Hematopoietic multipotent progenitor cell treated with erythropoietin and hydrocortisone succinate and interleukin-3 and kit ligand, for 17 days (in vitro differentiated cells): ENCODE measurements around the gene LRRC28.

ENCODE experiments used
- DNase-seq: peaks from one replicate; pipeline ENCODE4 v3.0.0-alpha.2; 2015; ENCODE audit warnings: low spot score

Gene LRRC28

DNA sequence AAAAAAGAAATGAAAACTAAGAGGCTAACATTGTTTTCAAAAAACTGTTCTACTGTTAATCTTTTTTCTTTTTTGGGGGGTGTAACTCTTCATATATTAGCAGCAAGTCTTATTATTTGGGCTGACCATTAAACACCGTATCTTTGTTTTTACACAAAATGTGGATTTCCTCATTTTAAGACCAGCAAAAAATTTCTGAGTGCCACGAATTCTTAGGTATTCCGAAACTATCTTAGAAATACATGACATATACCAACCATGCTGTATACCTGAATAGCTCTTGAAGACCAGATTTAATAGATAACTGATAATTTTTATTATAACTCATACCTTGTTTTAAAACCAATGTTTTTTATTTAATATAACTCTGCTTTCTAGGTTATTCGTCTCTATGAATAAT lies 1.3 kb upstream of the LRRC28 start:
- no peak for DNase-seq

DNA sequence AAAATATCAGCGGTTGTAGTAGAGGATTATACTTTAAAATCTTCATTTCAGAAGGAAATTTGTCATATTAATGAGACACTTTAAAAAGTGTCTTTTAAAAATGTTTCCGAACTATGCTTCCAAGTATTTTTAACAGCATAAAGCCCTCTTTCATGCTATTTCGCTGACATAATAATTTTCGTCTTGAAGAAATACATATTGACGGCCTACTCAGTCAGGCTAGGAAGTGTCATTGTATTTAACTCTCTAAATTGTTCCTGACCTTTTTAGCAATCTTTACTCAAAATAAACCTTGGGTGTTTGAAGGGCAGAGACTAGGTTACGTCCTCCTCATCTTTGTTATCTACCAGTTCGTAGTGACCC lies 806 bp upstream of the LRRC28 start:
- DNase-seq, result no peak

- no peak for DNase-seq
Measured at GRCh38 chr15:99252326-99252725, 1.0 kb downstream of the LRRC28 start.

GRCh38 chr15:99253381-99254090 lies 2.3 kb downstream of the LRRC28 start:
- no peak for DNase-seq

DNA sequence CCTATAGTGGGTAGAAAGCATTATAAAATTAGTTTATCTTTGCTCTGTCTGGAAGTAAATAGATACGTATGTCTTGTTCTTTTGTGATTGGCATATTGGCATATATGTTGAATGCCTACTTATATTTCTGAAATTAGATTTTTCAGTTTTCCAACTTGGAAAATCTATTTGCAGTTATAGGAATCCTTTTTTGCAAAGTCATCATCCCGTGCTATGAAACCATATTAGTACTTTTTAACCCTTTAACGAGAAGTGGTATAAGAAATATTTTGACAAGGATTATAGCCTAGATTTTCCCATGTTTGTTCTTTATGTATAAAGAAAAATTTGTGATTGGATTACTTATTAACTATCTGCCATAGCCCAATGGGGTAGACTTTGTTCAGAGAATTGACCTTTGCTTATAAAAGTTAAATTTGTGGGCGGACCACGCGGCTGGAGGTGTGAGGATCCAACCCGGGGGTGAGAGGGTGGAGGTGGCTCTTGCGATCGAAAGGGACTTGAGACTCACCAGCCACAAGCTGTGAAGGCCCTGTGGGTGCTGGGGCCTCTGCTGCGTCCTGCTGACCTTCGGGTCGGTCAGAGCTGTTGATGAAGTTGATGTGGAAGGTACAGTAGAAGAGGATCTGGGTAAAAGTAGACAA lies 5.9 kb downstream of the LRRC28 start:
- DNase-seq, result no peak

GRCh38 chr15:99264125-99264524 lies 12.8 kb downstream of the LRRC28 start:
- DNase-seq, result no peak

DNA sequence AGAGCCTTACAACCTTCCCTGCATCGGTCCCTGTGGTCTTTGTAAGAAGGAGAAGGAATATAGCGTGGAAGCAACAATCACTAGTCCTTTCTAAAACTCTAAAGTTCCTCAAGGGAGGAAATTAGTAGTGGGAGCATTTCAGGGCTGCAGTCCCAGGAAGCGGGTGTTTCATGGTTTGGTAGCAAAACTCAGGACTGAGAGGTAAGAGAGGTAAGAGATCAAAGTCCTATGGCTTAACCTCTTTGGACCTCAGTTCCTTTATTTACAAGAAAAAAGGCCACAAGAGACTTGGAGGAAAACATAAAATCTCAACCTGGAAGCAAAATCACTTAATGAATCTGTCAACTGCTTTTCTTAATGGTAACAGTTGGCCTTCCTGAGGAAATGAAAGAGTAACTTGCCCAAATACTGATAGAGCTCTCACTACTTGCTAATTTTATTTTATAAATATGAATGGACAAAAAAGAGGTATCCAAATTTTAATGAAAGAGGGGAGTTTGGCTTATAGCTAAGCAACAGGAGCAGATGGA lies 14.3 kb downstream of the LRRC28 start:
- no peak for DNase-seq

DNA sequence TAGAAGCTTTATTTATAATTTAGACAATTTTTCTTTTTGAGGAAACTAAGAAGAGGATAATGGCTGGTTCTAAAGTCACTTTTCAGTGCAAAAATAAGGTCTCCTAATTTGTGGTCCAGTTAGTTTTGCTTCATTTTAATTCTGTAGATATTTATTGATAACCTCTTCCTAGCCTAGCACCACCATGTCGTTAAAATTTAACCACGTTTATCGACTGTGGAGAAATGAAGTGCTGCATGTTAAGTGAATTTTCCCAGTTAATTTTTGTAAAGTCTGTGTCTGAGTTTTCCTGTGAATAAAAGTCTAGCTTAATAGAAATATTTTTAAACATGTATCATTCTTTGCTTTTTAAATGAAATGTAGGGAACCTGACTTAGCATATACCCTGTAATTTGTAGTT lies 16.7 kb downstream of the LRRC28 start:
- no peak for DNase-seq

- DNase-seq, result no peak
Measured at GRCh38 chr15:99268431-99268830, 17.1 kb downstream of the LRRC28 start.

DNA sequence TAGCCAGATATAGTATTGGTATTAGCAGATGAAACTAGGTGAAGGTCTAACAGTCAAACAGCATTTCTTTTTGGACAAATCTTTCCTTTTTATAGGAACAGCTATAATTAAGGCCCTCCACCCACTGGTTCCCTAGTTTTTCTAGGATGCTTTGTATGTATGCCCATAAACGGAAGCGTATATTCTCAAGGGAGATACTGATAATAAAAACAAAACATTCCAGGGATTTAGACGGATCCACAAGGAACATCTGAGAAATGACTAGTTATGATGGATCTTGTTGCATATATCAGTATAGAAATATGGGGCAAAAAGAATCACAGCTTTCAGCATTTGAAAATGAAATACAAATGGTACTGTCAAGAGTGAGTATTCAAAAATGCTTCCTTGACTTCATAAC lies 22.5 kb downstream of the LRRC28 start:
- DNase-seq, result no peak

- no peak for DNase-seq
Measured at GRCh38 chr15:99275061-99275460, 23.8 kb downstream of the LRRC28 start.

GRCh38 chr15:99275525-99276128 lies 24.3 kb downstream of the LRRC28 start:
- no peak for DNase-seq

DNA sequence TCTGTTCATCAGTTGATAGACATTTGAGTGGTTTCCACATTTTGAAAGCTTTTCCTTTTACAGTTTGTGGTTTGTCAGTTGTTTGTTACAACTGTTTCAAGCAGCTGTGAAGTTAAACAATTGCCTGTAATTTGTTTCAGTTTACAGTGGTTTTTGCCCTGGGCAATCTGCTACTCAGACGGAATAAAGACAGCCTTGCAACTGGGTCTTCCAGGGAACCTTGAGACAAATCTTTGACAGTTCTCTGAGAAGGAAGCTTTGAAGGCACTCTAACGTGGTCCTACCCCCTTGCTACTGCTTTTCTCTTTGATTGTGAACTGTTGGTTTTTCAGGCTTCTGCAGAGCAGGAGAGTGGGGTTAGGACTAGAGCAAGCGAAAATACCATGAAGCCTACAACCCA lies 28.0 kb downstream of the LRRC28 start:
- DNase-seq, result no peak

DNA sequence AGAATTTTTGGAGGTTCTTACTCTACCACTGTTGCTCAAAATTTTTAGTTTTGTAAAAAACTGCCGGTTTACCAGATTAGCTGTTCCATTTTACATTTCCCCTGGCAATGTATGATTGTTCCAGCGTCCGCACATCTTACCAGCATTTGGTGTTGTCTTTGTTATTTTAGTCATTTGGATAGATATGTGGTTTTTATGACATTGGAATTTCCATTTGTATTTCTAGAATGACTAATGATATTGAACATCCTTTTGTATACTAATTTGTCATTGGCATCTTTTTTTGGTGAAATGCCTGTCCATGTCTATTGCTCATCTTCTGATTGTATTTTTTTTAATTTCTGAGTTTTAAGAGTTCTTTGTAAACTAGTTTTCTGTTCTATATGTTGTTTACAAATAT lies 28.5 kb downstream of the LRRC28 start:
- DNase-seq, result no peak

DNA sequence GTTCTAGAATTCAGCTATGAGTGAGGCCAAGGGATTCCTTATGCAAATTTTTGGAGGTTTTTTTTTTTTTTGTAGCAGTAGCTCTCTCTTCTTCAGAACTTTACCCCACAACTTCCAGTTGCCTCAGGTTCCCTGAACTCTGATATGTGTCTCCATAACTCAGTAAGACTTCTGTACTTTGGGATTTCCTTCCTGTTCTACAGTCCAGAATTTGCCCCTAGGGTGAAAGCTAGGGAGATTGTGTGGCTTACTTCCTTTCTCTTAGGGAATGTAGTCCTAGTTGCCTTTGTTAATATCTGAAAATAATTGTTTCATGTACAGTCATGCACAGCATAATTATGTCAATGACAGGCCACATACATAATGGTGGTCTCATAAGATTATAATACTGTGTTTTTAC lies 30.8 kb downstream of the LRRC28 start:
- DNase-seq, result no peak

- no peak for DNase-seq
Measured at GRCh38 chr15:99282586-99282985, 31.3 kb downstream of the LRRC28 start.

- no peak for DNase-seq
Measured at GRCh38 chr15:99283717-99284116, 32.4 kb downstream of the LRRC28 start.

- no peak for DNase-seq
Measured at GRCh38 chr15:99291643-99292042, 40.4 kb downstream of the LRRC28 start.

- no peak for DNase-seq
Measured at GRCh38 chr15:99295840-99296239, 44.6 kb downstream of the LRRC28 start.

DNA sequence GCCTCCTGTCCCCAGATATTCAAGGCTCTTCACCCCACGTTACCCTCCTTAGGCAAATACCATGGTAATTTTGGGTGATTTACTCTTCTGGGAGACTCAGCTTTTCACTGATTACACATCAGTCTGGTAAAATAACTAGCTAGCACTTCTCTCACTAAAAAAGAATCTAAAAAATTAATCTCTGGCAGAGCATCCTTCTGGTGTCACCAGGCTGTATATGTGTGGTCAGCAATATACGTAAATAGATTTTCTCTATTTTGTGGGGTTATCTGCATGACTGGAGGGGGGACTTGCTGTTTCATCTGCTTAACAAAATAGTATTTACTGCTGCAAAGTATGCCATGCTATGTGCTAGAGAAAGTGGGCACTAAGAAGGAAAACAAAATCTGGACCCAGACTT lies 45.1 kb downstream of the LRRC28 start:
- no peak for DNase-seq

DNA sequence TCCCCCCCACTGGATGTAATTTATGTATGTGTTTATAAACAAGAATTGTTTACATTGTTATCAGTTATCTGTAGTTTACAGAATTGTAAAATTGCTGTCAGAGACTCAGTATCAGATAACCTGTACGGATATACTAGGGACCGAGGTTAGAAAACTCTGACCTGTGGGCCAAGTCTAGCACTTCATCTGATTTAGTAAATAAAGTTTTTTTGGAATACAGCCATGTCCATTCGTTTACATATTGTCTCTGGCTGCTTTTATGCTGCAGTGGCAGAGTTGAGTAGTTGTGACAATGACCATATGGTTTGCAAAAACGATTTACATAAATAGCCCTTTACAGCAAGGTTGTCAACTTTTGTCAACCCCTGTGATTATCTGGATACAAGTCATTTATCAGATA lies 52.6 kb downstream of the LRRC28 start:
- no peak for DNase-seq

DNA sequence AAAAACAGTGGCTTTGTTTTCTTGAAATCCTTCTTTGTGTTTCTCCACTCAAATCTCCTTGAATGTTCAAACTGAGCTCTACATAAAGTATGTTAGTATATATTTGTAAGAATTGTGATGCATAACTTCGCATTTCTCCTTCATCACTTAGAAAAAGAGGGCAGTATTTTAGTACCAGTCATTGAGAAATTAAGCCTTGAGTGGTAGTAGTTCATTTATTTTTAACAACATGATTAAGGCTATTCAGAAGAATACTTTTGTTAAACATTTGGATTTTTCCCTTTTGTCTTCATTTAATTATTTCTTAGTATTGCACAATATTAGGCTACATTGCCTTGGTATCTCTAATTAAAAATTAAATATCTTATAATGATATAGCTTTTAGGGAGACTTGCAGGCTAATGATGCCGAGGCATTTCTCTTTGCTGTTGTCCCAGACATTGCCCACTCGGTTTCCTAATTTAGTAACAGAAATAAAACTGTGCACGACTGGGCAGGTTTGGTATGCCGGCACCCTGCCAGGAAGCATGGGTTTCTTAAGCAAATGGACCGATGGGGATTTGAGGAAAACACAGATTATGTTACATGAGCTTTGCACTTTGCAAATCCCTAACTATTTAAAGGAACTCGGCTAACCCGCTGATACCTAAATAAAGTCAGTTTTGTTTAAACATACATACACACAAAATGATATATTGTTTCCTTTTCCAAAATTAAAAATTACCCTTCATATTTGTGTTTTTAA lies 54.7 kb downstream of the LRRC28 start:
- DNase-seq, result no peak
